Measurements from ENCODE around the gene SLU7. TPM values are rescaled to one million over a fixed set of nuclear protein-coding genes. Genes with fewer than 3 reads are reported as not detected.

Gene SLU7
- polyA plus RNA-seq, 1 of the 3 experiments (the other 2 are of a cell fraction) = 22.3 TPM

- TF ChIP-seq NRF1 (IDR thresholded peaks at IDR 0.05; ENCODE audit: low read depth, low read length) = no peak
- Histone ChIP-seq H3K36me3 (replicated peaks in 1 of 2; ENCODE audit: control insufficient read depth in 1 of 2, insufficient read depth in 2 of 2, low read length in 1 of 2) (no peaks in the 10 kb centered on the region), H3K79me2 (ENCODE audit: insufficient read depth) (no peaks in the 10 kb centered on the region), H3K4me3 (ENCODE audit: low read depth in 2 of 2, low read length in 1 of 2) (no peak overlapping the region), H3K9me3 (no peaks in the 10 kb centered on the region), H3K4me2 (no peak overlapping the region), H3K27me3 (ENCODE audit: insufficient read depth) (no peaks in the 10 kb centered on the region), H3K9ac (no peak overlapping the region), H3K4me1 (ENCODE audit: control insufficient read depth in 1 of 2, insufficient read depth in 2 of 2, low read depth in 1 of 2, low read length in 1 of 2) (peaks cover 0 to 12% of the 10 kb centered on the region in 2 experiments; a peak in 2 of 4 replicates), H3K27ac (ENCODE audit: low read depth in 2 of 2, low read length in 1 of 2) (peak overlapping the region in 1 of 2 experiments; percentile 43; a peak in 1 of 4 replicates), H2AFZ (ENCODE audit: low read depth) (peak overlapping the region; percentile 63; the same call in 1 of the 2 replicates), H4K20me1 (ENCODE audit: insufficient read depth) (no peaks in the 10 kb centered on the region), H3F3A (replicated peaks; ENCODE audit: insufficient read depth) (no peaks in the 10 kb centered on the region), H3K9me2 (no peaks in the 10 kb centered on the region)
- ChIA-PET POLR2A (no interaction called here), CTCF (interaction anchor here (0.8 to 2.4 kb wide), 5 partner anchors 13 to 341 kb away, joined by 3 to 9 read pairs (median 6); no protein-coding TSS in a partner anchor)
- no peak for DNase-seq
- WGBS (ENCODE audit: low lambda C conversion rate) = 93% methylated on average over 3 of the region's 3 CpGs
Observed at GRCh38 chr5:160363211-160363610, 55.7 kb downstream of the SLU7 start.

- Histone ChIP-seq H3K4me2 (no peak overlapping the region), H3K9ac (no peak overlapping the region), H3K27ac (ENCODE audit: low read depth in 2 of 2, low read length in 1 of 2) (no peak overlapping the region), H3K36me3 (replicated peaks in 1 of 2; ENCODE audit: control insufficient read depth in 1 of 2, insufficient read depth in 2 of 2, low read length in 1 of 2) (no peaks in the 10 kb centered on the region), H3K9me3 (no peaks in the 10 kb centered on the region), H2AFZ (ENCODE audit: low read depth) (no peak overlapping the region), H3K9me2 (no peaks in the 10 kb centered on the region), H3F3A (replicated peaks; ENCODE audit: insufficient read depth) (no peaks in the 10 kb centered on the region), H4K20me1 (ENCODE audit: insufficient read depth) (no peaks in the 10 kb centered on the region), H3K79me2 (ENCODE audit: insufficient read depth) (no peaks in the 10 kb centered on the region), H3K27me3 (ENCODE audit: insufficient read depth) (no peaks in the 10 kb centered on the region), H3K4me3 (ENCODE audit: low read depth in 2 of 2, low read length in 1 of 2) (no peak overlapping the region), H3K4me1 (ENCODE audit: control insufficient read depth in 1 of 2, insufficient read depth in 2 of 2, low read depth in 1 of 2, low read length in 1 of 2) (peaks cover 0 to 12% of the 10 kb centered on the region in 2 experiments; a peak in 2 of 4 replicates)
- TF ChIP-seq MAX (IDR thresholded peaks at IDR 0.05; ENCODE audit: low read depth) (no peak), PBX3 (IDR thresholded peaks at IDR 0.05) (no peak)
- POLR2A ChIA-PET = no interaction called here
- WGBS (ENCODE audit: low lambda C conversion rate) = 88% methylated on average over 9 of the region's 9 CpGs
- CTCF ChIA-PET = interaction anchor here (0.7 to 1.3 kb wide), 4 partner anchors 10 to 29 kb away, joined by 3 read pairs; no protein-coding TSS in a partner anchor
- no peak for DNase-seq
Observed at GRCh38 chr5:160361624-160362228, 57.2 kb downstream of the SLU7 start.

DNA sequence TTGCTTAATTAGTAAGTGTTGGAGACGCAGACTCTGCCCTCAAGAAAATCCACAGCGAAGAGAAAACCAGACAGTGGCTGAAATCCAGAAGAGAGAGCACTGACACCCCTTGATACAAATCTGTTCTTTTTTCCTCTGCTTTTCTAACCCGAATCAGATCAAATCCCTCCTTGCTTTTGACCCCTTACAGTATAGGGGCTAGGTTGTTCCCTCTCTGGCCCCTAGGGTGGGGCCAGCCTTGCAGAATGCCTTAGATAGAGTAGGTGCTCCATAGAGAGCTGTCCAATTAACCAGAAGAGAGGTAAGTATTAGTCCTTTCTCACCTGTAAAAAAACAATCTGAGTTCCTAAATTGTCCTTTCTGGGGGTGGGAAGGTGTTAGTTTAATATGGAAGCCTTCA, 58.6 kb downstream of the SLU7 start:
- H3K9me2 ChIP-seq = no peaks in the 10 kb centered on the region
- H3K4me2 ChIP-seq = no peak overlapping the region
- ChIA-PET CTCF (interaction anchor here (0.7 to 1.3 kb wide), 4 partner anchors 10 to 276 kb away, joined by 3 to 10 read pairs (median 3); partner anchors contain the start of gene C1QTNF2), POLR2A (interaction anchor here (1.3 kb wide), 1 partner anchor 10 kb away, joined by 4 read pairs; the partner anchor contains the start of gene C1QTNF2)
- H3K4me3 ChIP-seq (ENCODE audit: low read depth in 2 of 2, low read length in 1 of 2) = no peak overlapping the region
- no peak for DNase-seq
- H3F3A ChIP-seq (replicated peaks; ENCODE audit: insufficient read depth) = no peaks in the 10 kb centered on the region
- no peaks in the 10 kb centered on the region for H3K36me3 ChIP-seq (replicated peaks in 1 of 2; ENCODE audit: control insufficient read depth in 1 of 2, insufficient read depth in 2 of 2, low read length in 1 of 2)
- no peaks in the 10 kb centered on the region for H3K27me3 ChIP-seq (ENCODE audit: insufficient read depth)
- no peak overlapping the region for H3K9ac ChIP-seq
- no peaks in the 10 kb centered on the region for H3K9me3 ChIP-seq
- peaks cover 0 to 12% of the 10 kb centered on the region in 2 experiments; a peak in 2 of 4 replicates for H3K4me1 ChIP-seq (ENCODE audit: control insufficient read depth in 1 of 2, insufficient read depth in 2 of 2, low read depth in 1 of 2, low read length in 1 of 2)
- H3K79me2 ChIP-seq (ENCODE audit: insufficient read depth) = no peaks in the 10 kb centered on the region
- no peak overlapping the region for H2AFZ ChIP-seq (ENCODE audit: low read depth)
- H3K27ac ChIP-seq (ENCODE audit: low read depth in 2 of 2, low read length in 1 of 2) = no peak overlapping the region
- no peaks in the 10 kb centered on the region for H4K20me1 ChIP-seq (ENCODE audit: insufficient read depth)
- 80% methylated on average over 3 of the region's 3 CpGs for WGBS (ENCODE audit: low lambda C conversion rate)
- TF ChIP-seq JUND (IDR thresholded peaks at IDR 0.05) = no peak
- TF ChIP-seq TCF12 (IDR thresholded peaks at IDR 0.05) = no peak
- no peak for TF ChIP-seq PBX3 (IDR thresholded peaks at IDR 0.05)
- no peak for TF ChIP-seq RAD21 (IDR thresholded peaks at IDR 0.05; ENCODE audit: low read length)
- TF ChIP-seq, protein P1, sequence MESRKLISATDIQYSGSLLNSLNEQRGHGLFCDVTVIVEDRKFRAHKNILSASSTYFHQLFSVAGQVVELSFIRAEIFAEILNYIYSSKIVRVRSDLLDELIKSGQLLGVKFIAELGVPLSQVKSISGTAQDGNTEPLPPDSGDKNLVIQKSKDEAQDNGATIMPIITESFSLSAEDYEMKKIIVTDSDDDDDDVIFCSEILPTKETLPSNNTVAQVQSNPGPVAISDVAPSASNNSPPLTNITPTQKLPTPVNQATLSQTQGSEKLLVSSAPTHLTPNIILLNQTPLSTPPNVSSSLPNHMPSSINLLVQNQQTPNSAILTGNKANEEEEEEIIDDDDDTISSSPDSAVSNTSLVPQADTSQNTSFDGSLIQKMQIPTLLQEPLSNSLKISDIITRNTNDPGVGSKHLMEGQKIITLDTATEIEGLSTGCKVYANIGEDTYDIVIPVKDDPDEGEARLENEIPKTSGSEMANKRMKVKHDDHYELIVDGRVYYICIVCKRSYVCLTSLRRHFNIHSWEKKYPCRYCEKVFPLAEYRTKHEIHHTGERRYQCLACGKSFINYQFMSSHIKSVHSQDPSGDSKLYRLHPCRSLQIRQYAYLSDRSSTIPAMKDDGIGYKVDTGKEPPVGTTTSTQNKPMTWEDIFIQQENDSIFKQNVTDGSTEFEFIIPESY (IDR thresholded peaks at IDR 0.05; ENCODE audit: borderline replicate concordance, low read depth) = no peak
- no peak for TF ChIP-seq RFX5 (IDR thresholded peaks at IDR 0.05; ENCODE audit: low read length)
- TF ChIP-seq FOSL2 (IDR thresholded peaks at IDR 0.05; ENCODE audit: borderline replicate concordance, low read depth) = no peak
- TF ChIP-seq, protein P2, sequence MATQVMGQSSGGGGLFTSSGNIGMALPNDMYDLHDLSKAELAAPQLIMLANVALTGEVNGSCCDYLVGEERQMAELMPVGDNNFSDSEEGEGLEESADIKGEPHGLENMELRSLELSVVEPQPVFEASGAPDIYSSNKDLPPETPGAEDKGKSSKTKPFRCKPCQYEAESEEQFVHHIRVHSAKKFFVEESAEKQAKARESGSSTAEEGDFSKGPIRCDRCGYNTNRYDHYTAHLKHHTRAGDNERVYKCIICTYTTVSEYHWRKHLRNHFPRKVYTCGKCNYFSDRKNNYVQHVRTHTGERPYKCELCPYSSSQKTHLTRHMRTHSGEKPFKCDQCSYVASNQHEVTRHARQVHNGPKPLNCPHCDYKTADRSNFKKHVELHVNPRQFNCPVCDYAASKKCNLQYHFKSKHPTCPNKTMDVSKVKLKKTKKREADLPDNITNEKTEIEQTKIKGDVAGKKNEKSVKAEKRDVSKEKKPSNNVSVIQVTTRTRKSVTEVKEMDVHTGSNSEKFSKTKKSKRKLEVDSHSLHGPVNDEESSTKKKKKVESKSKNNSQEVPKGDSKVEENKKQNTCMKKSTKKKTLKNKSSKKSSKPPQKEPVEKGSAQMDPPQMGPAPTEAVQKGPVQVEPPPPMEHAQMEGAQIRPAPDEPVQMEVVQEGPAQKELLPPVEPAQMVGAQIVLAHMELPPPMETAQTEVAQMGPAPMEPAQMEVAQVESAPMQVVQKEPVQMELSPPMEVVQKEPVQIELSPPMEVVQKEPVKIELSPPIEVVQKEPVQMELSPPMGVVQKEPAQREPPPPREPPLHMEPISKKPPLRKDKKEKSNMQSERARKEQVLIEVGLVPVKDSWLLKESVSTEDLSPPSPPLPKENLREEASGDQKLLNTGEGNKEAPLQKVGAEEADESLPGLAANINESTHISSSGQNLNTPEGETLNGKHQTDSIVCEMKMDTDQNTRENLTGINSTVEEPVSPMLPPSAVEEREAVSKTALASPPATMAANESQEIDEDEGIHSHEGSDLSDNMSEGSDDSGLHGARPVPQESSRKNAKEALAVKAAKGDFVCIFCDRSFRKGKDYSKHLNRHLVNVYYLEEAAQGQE (IDR thresholded peaks at IDR 0.05; ENCODE audit: low read depth, low read length) = no peak
- TF ChIP-seq NRF1 (IDR thresholded peaks at IDR 0.05; ENCODE audit: low read depth, low read length) = no peak
